Lung (tissue), 12 donors: ENCODE measurements around the gene MARCHF10. TPM values are rescaled to one million over a fixed set of nuclear protein-coding genes. Genes with fewer than 3 reads are reported as not detected.

Source experiments
- ATAC-seq: fragments of 200-7000 bp; cut with Tn5 transposase; one replicate; pipeline ENCODE4 v1.9.1; 2020; ENCODE audit warnings: moderate number of reproducible peaks; ENCODE audit not compliant: insufficient read depth, low FRiP score
- DNase-seq, 3 donors: peaks; one replicate each; pipeline ENCODE4 v3.0.0-alpha.2; 2013 to 2017
- H3K27ac ChIP-seq, 2 donors: one replicate each; pipeline ENCODE4 v1.5.1; 2013; ENCODE audit warnings: mild to moderate bottlenecking in 2 of 2, moderate library complexity in 2 of 2, control low read depth in 1 of 2, inconsistent platforms in 1 of 2, low read depth in 1 of 2, low read length in 1 of 2
- H3K27me3 ChIP-seq, 3 donors: one replicate each; pipeline ENCODE4 v1.5.1; 2013; ENCODE audit warnings: low read length in 2 of 3; ENCODE audit not compliant: control insufficient read depth in 3 of 3, insufficient read depth in 3 of 3
- H3K36me3 ChIP-seq, 4 donors: one replicate each; pipeline ENCODE4 v1.5.1; 2013; ENCODE audit warnings: low read length in 4 of 4, mild to moderate bottlenecking in 1 of 4, moderate library complexity in 1 of 4; ENCODE audit not compliant: control insufficient read depth in 4 of 4, insufficient read depth in 4 of 4
- H3K4me1 ChIP-seq, 5 donors: one replicate each; pipeline ENCODE4 v1.5.1; 2013; ENCODE audit warnings: low read length in 5 of 5, mild to moderate bottlenecking in 2 of 5, moderate library complexity in 1 of 5; ENCODE audit not compliant: control insufficient read depth in 5 of 5, insufficient read depth in 5 of 5
- H3K4me3 ChIP-seq: one replicate; pipeline ENCODE4 v1.5.1; 2013; ENCODE audit warnings: mild to moderate bottlenecking, control low read depth, moderate library complexity
- H3K9ac ChIP-seq, 2 donors: one replicate each; pipeline ENCODE4 v1.5.1; 2013; ENCODE audit warnings: low read length in 2 of 2, control low read depth in 1 of 2; ENCODE audit not compliant: insufficient read depth in 1 of 2
- H3K9me3 ChIP-seq, 4 donors: one replicate each; pipeline ENCODE4 v1.5.1; 2013; ENCODE audit warnings: low read length in 3 of 4, mild to moderate bottlenecking in 1 of 4, moderate library complexity in 1 of 4; ENCODE audit not compliant: control insufficient read depth in 4 of 4, insufficient read depth in 3 of 4
- CTCF ChIP-seq: IDR thresholded peaks from 2 replicates; pipeline ENCODE4 v1.5.1; 2012; ENCODE audit warnings: mild to moderate bottlenecking; ENCODE audit errors: control extremely low read depth, extremely low read depth
- WGBS, 2 donors: extraction: QIAGEN DNeasy Blood & Tissue Kit; methylation state at CpG; one replicate each; pipeline ENCODE4 v1.1.7; 2013; 5-methylcytosine and 5-hydroxymethylcytosine counted together
- polyA plus RNA-seq, 2 donors: library from polyadenylated mRNA; stranded (reverse); fragments of 200-250 nt; gene quantifications; one replicate each; pipeline ENCODE4 v1.2.1, GENCODE V29; 2013
- total RNA-seq, 2 donors: library from RNA; depleted of rRNA in 1 of 2; stranded (reverse); fragments of >200 nt in 1 of 2; gene quantifications; one replicate each; pipeline ENCODE4 v1.2.1, GENCODE V29; 2014 to 2021
- donor health status: control.
- donor health status: control.
- donor health status: Bipolar disorder and iron deficiency.
- donor health status: healthy.
- donor health status: DM: yes; HTN: yes; CAD: no.

MARCHF10 gene
- total and polyA plus RNA-seq, 4 donors: 3.1 to 13.8 (median 7.5) TPM

- 88 to 97% methylated on average over 3 of the region's 3 CpGs for WGBS, 2 donors
- no peak for TF ChIP-seq CTCF
Measured at GRCh38 chr17:62805234-62805633, 2.9 kb downstream of the MARCHF10 start.

GRCh38 chr17:62804822-62805221 is 3.3 kb downstream of the MARCHF10 start:
- no peak overlapping the region for H3K4me3 ChIP-seq
- H3K9me3 ChIP-seq: no peaks in the 10 kb centered on the region
- H3K4me1 ChIP-seq: peaks cover 0 to 9% (median 0%) of the 10 kb centered on the region in 5 donors
- 84 to 87% methylated on average over 8 of the region's 8 CpGs for WGBS, 2 donors
- ATAC-seq (no peak), DNase-seq (no peak)
- no peak for TF ChIP-seq CTCF
- no peak overlapping the region for H3K9ac ChIP-seq
- H3K27ac ChIP-seq: no peak overlapping the region
- no peaks in the 10 kb centered on the region for H3K27me3 ChIP-seq
- no peaks in the 10 kb centered on the region for H3K36me3 ChIP-seq

More at GRCh38 chr17:62805234-62805633, 2.9 kb downstream of the MARCHF10 start:
- H3K9ac ChIP-seq: no peak overlapping the region
- no peaks in the 10 kb centered on the region for H3K36me3 ChIP-seq
- H3K27me3 ChIP-seq: no peaks in the 10 kb centered on the region
- H3K4me3 ChIP-seq: no peak overlapping the region
- peaks cover 0 to 9% (median 0%) of the 10 kb centered on the region in 5 donors for H3K4me1 ChIP-seq
- no peaks in the 10 kb centered on the region for H3K9me3 ChIP-seq
- DNase-seq (no peak), ATAC-seq (no peak)
- H3K27ac ChIP-seq: no peak overlapping the region

- no peak for TF ChIP-seq CTCF
- no peak for DNase-seq
- 93 to 94% methylated on average over 12 of the region's 12 CpGs for WGBS, 2 donors
Measured at GRCh38 chr17:62804025-62804424, 4.1 kb downstream of the MARCHF10 start.

More at GRCh38 chr17:62804025-62804424, 4.1 kb downstream of the MARCHF10 start:
- no peak for ATAC-seq
- H3K9ac ChIP-seq: no peak overlapping the region
- H3K9me3 ChIP-seq: no peaks in the 10 kb centered on the region
- no peak overlapping the region for H3K27ac ChIP-seq
- no peak overlapping the region for H3K4me3 ChIP-seq
- no peaks in the 10 kb centered on the region for H3K36me3 ChIP-seq
- H3K4me1 ChIP-seq: peaks cover 0 to 9% (median 0%) of the 10 kb centered on the region in 5 donors
- H3K27me3 ChIP-seq: no peaks in the 10 kb centered on the region
